ENCODE data around the gene KHDRBS2. TPM values are rescaled to one million over a fixed set of nuclear protein-coding genes. Genes with fewer than 3 reads are reported as not detected.

KHDRBS2 gene
- total RNA-seq, 1 donor from 2014 or later = 14.0 TPM

- Histone ChIP-seq H3K9me3 (ENCODE audit: low read depth) (no peaks in the 10 kb centered on the region), H3K27me3 (no peaks in the 10 kb centered on the region), H3F3A (ENCODE audit: low read depth) (no peaks in the 10 kb centered on the region), H3K36me3 (no peaks in the 10 kb centered on the region), H2AFZ (replicated peaks) (no peak overlapping the region), H3K79me2 (ENCODE audit: low read depth) (no peaks in the 10 kb centered on the region), H3K4me2 (no peak overlapping the region), H3K27ac (no peak overlapping the region), H3K4me3 (no peak overlapping the region), H3K4me1 (no peaks in the 10 kb centered on the region), H3K9ac (no peak overlapping the region), H4K20me1 (ENCODE audit: low read depth) (no peaks in the 10 kb centered on the region)
- H3K36me3 Mint-ChIP-seq = peaks cover 6% of the 10 kb centered on the region
- TF ChIP-seq EZH2phosphoT487 (IDR thresholded peaks at IDR 0.05) = no peak
- TF ChIP-seq CTCF (IDR thresholded peaks at IDR 0.05) = no peak
- TF ChIP-seq EZH2 (IDR thresholded peaks at IDR 0.05) = no peak
- no peak overlapping the region for H3K4me3 Mint-ChIP-seq
- no peaks in the 10 kb centered on the region for H3K4me1 Mint-ChIP-seq
- H3K9me3 Mint-ChIP-seq = peaks cover 4% of the 10 kb centered on the region
- DNase-seq (ENCODE audit: low spot score) = no peak
- H3K27ac Mint-ChIP-seq = no peak overlapping the region
- no peaks in the 10 kb centered on the region for H3K27me3 Mint-ChIP-seq (ENCODE audit: insufficient read depth, low read depth)
Observed at GRCh38 chr6:62059901-62060300, 226.1 kb downstream of the KHDRBS2 start.

DNA sequence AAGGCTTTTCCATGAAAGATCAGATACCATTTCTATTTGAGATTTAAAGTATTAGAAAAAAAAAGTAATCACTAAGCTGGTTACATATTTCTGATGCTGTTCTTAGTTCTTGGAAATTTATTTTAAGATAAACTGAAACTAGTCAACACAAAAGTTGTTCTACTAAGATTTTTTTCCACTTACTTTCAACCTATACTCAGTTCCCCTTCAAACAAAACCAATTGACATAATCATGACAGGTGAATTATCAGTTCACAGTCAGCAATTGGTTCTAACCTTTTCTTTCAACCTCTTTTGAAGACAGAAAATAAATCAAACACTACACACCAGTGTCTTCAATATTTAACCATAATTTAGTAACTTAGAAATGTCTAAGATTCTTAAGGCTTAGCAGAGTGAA, 228.7 kb downstream of the KHDRBS2 start:
- Histone ChIP-seq H3K4me3 (no peak overlapping the region), H3K9me3 (ENCODE audit: low read depth) (no peaks in the 10 kb centered on the region), H3K9ac (no peak overlapping the region), H3K4me2 (no peak overlapping the region), H3K79me2 (ENCODE audit: low read depth) (no peaks in the 10 kb centered on the region), H3K27ac (no peak overlapping the region), H3K4me1 (no peaks in the 10 kb centered on the region), H3K27me3 (no peaks in the 10 kb centered on the region), H2AFZ (replicated peaks) (no peak overlapping the region), H4K20me1 (ENCODE audit: low read depth) (no peaks in the 10 kb centered on the region), H3F3A (ENCODE audit: low read depth) (no peaks in the 10 kb centered on the region), H3K36me3 (no peaks in the 10 kb centered on the region)
- H3K4me3 Mint-ChIP-seq = no peak overlapping the region
- H3K27me3 Mint-ChIP-seq (ENCODE audit: insufficient read depth, low read depth) = no peaks in the 10 kb centered on the region
- H3K9me3 Mint-ChIP-seq = peaks cover 4% of the 10 kb centered on the region
- H3K36me3 Mint-ChIP-seq = peaks cover 6% of the 10 kb centered on the region
- TF ChIP-seq EZH2phosphoT487 (IDR thresholded peaks at IDR 0.05) (no peak), EZH2 (IDR thresholded peaks at IDR 0.05) (no peak), CTCF (IDR thresholded peaks at IDR 0.05) (no peak)
- no peak overlapping the region for H3K27ac Mint-ChIP-seq
- no peak for DNase-seq (ENCODE audit: low spot score)
- peaks cover 3% of the 10 kb centered on the region for H3K4me1 Mint-ChIP-seq

DNA sequence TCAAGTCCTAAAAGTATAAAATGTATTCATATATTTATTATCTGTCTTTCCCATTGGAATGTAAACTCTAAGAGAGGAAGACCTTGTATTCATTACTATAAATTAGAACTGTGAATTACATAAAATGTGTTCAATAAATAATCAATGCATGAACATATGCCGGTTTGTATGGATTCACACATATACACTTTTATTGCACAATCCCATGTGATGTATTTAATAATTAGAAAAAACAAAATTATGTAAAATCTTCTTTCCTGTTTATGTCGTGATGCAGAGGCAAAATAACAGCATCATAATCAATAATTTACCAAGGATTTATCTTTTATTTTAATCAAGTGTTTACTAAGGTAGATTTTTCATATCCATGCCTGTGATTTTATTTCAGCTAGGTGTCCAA, 240.5 kb downstream of the KHDRBS2 start:
- Histone ChIP-seq H3K79me2 (ENCODE audit: low read depth) (no peaks in the 10 kb centered on the region), H3K4me1 (no peaks in the 10 kb centered on the region), H3K27me3 (no peaks in the 10 kb centered on the region), H3K4me2 (no peak overlapping the region), H3K36me3 (no peaks in the 10 kb centered on the region), H2AFZ (replicated peaks) (no peak overlapping the region), H3K9me3 (ENCODE audit: low read depth) (no peaks in the 10 kb centered on the region), H3K4me3 (no peak overlapping the region), H3K9ac (no peak overlapping the region), H3F3A (ENCODE audit: low read depth) (no peaks in the 10 kb centered on the region), H4K20me1 (ENCODE audit: low read depth) (no peaks in the 10 kb centered on the region), H3K27ac (no peak overlapping the region)
- no peak for TF ChIP-seq EZH2 (IDR thresholded peaks at IDR 0.05)
- Mint-ChIP-seq H3K27me3 (ENCODE audit: insufficient read depth, low read depth) (peaks cover 2% of the 10 kb centered on the region), H3K27ac (no peak overlapping the region), H3K36me3 (no peaks in the 10 kb centered on the region), H3K4me1 (no peaks in the 10 kb centered on the region), H3K9me3 (no peaks in the 10 kb centered on the region), H3K4me3 (no peak overlapping the region)
- DNase-seq (ENCODE audit: low spot score) = no peak

GRCh38 chr6:62043084-62043483, 242.9 kb downstream of the KHDRBS2 start:
- Mint-ChIP-seq H3K4me3 (no peak overlapping the region), H3K27ac (no peak overlapping the region), H3K9me3 (no peaks in the 10 kb centered on the region), H3K36me3 (no peaks in the 10 kb centered on the region), H3K4me1 (no peaks in the 10 kb centered on the region), H3K27me3 (ENCODE audit: insufficient read depth, low read depth) (peaks cover 2% of the 10 kb centered on the region)
- H3K27me3 ChIP-seq = no peaks in the 10 kb centered on the region
- H2AFZ ChIP-seq (replicated peaks) = no peak overlapping the region
- H3K9me3 ChIP-seq (ENCODE audit: low read depth) = no peaks in the 10 kb centered on the region
- no peaks in the 10 kb centered on the region for H3F3A ChIP-seq (ENCODE audit: low read depth)
- no peaks in the 10 kb centered on the region for H3K79me2 ChIP-seq (ENCODE audit: low read depth)
- H3K27ac ChIP-seq = no peak overlapping the region
- TF ChIP-seq EZH2 (IDR thresholded peaks at IDR 0.05) (no peak), CTCF (IDR thresholded peaks at IDR 0.05) (no peak), EZH2phosphoT487 (IDR thresholded peaks at IDR 0.05) (no peak)
- no peak overlapping the region for H3K4me2 ChIP-seq
- H3K9ac ChIP-seq = no peak overlapping the region
- H3K4me3 ChIP-seq = no peak overlapping the region
- H4K20me1 ChIP-seq (ENCODE audit: low read depth) = no peaks in the 10 kb centered on the region
- DNase-seq (ENCODE audit: low spot score) = no peak
- H3K36me3 ChIP-seq = no peaks in the 10 kb centered on the region
- H3K4me1 ChIP-seq = peaks cover 6% of the 10 kb centered on the region

All from neural progenitor cell (in vitro differentiated cells).